ENCODE results near the gene NKIRAS1.

Gene NKIRAS1

GRCh38 chr3:23916886-23917678 lies at the start of gene NKIRAS1, which contains the start of gene RPL15:
NKIRAS1 (minus strand) TSS chr3:23916990; CDS start chr3:23910904, 6,086 bp downstream.
RPL15 (plus strand) TSS chr3:23917132; CDS start chr3:23917860, 728 bp downstream.
- DNase-seq = peak; percentile 94

GRCh38 chr3:23966328-23966727 lies 49.5 kb upstream of the NKIRAS1 start:
- DNase-seq = no peak

GRCh38 chr3:23964537-23965235 lies 47.9 kb upstream of the NKIRAS1 start:
- no peak for DNase-seq

- DNase-seq = no peak
Measured at GRCh38 chr3:23961913-23962312, 45.1 kb upstream of the NKIRAS1 start.

- no peak for DNase-seq
Measured at GRCh38 chr3:23961066-23961465, 44.3 kb upstream of the NKIRAS1 start.

GRCh38 chr3:23960649-23961048 lies 43.9 kb upstream of the NKIRAS1 start:
- DNase-seq = peak; percentile 2

- DNase-seq = no peak
Measured at GRCh38 chr3:23959135-23959900, 42.5 kb upstream of the NKIRAS1 start.

GRCh38 chr3:23956701-23957100 lies 39.9 kb upstream of the NKIRAS1 start:
- DNase-seq = no peak

GRCh38 chr3:23954144-23954543 lies 37.4 kb upstream of the NKIRAS1 start:
- DNase-seq = no peak

GRCh38 chr3:23953523-23953922 lies 36.7 kb upstream of the NKIRAS1 start:
- DNase-seq = no peak

- no peak for DNase-seq
Measured at GRCh38 chr3:23952646-23953045, 35.9 kb upstream of the NKIRAS1 start.

- no peak for DNase-seq
Measured at GRCh38 chr3:23950293-23950692, 33.5 kb upstream of the NKIRAS1 start.

GRCh38 chr3:23949784-23950183 lies 33.0 kb upstream of the NKIRAS1 start:
- no peak for DNase-seq

- DNase-seq = no peak
Measured at GRCh38 chr3:23948761-23949160, 32.0 kb upstream of the NKIRAS1 start.

GRCh38 chr3:23945913-23946687 lies 29.3 kb upstream of the NKIRAS1 start:
- peak; percentile 87 for DNase-seq

GRCh38 chr3:23945663-23945912 lies 28.8 kb upstream of the NKIRAS1 start:
- no peak for DNase-seq

- peak; percentile 67 for DNase-seq
Measured at GRCh38 chr3:23944861-23945662, 28.3 kb upstream of the NKIRAS1 start, which contains the start of gene NR1D2. NR1D2 (plus strand) TSS chr3:23945286; CDS start chr3:23945579, 293 bp downstream.

- peak; percentile 28 for DNase-seq
Measured at GRCh38 chr3:23944007-23944783, 27.4 kb upstream of the NKIRAS1 start.

GRCh38 chr3:23942546-23942945 lies 25.8 kb upstream of the NKIRAS1 start:
- no peak for DNase-seq

GRCh38 chr3:23941440-23941839 lies 24.6 kb upstream of the NKIRAS1 start:
- DNase-seq = no peak

- no peak for DNase-seq
Measured at GRCh38 chr3:23940775-23941174, 24.0 kb upstream of the NKIRAS1 start.

All from NCI-H1092 treated with DMSO at 0.1 percent for 48 hours (cell line).